ENCODE measurements around the gene MACROD2. TPM values are rescaled to one million over a fixed set of nuclear protein-coding genes. Genes with fewer than 3 reads are reported as not detected.

MACROD2 gene
- polyA plus RNA-seq, 1 donor (not counting 4 experiments of a cell fraction or from before 2014, with no cell fraction given), result 0.71 TPM

GRCh38 chr20:14406495-14406894 lies 411.2 kb downstream of the MACROD2 start:
- Histone ChIP-seq H3K36me3 (ENCODE audit: control insufficient read depth in 2 of 2, extremely low read depth in 1 of 2, insufficient read depth in 2 of 2, low read length in 2 of 2) (no peaks in the 10 kb centered on the region), H3K27me3 (ENCODE audit: control insufficient read depth, extremely low read depth, insufficient read depth, low read length) (no peaks in the 10 kb centered on the region), H3K4me3 (ENCODE audit: control insufficient read depth in 2 of 3, extremely low read depth in 1 of 3, insufficient read depth in 2 of 3, low read depth in 1 of 3, low read length in 3 of 3) (peak overlapping the region in 2 of 3 experiments; percentile 10 to 11), H4K20me1 (ENCODE audit: control insufficient read depth, extremely low read depth, insufficient read depth, low read length) (no peaks in the 10 kb centered on the region), H3K4me1 (ENCODE audit: control insufficient read depth, extremely low read depth, insufficient read depth, low read length) (peaks cover 24% of the 10 kb centered on the region), H3K4me2 (ENCODE audit: control insufficient read depth, extremely low read depth, insufficient read depth, low read depth, low read length) (peak overlapping the region; percentile 49), H3K9ac (ENCODE audit: control insufficient read depth, extremely low read depth, insufficient read depth, low read length) (no peak overlapping the region), H3K27ac (ENCODE audit: control insufficient read depth, insufficient read depth, low read length) (peak overlapping the region; percentile 34), H3K9me3 (ENCODE audit: control insufficient read depth, low read depth, low read length) (no peaks in the 10 kb centered on the region), H3K9me1 (ENCODE audit: control insufficient read depth, extremely low read depth, insufficient read depth, low read length) (no peaks in the 10 kb centered on the region), H3K79me2 (ENCODE audit: control insufficient read depth, insufficient read depth, low read length) (no peaks in the 10 kb centered on the region), H2AFZ (ENCODE audit: control insufficient read depth, low read length) (no peak overlapping the region)
- FAIRE-seq (peak; percentile 91), DNase-seq (ENCODE audit: low read depth, low spot score) (peak; percentile 23)
- no peak for TF ChIP-seq EZH2 (IDR thresholded peaks at IDR 0.05; ENCODE audit: low read length)
- dilution Hi-C loops (cut with MboI; ENCODE audit: extremely low pct_ligation_motif_present, low sequenced_read_pairs), result no loop called here

GRCh38 chr20:14407336-14407735 lies 412.0 kb downstream of the MACROD2 start:
- Histone ChIP-seq H3K27ac (ENCODE audit: control insufficient read depth, insufficient read depth, low read length) (peak overlapping the region; percentile 22), H2AFZ (ENCODE audit: control insufficient read depth, low read length) (no peak overlapping the region), H4K20me1 (ENCODE audit: control insufficient read depth, extremely low read depth, insufficient read depth, low read length) (no peaks in the 10 kb centered on the region), H3K9me1 (ENCODE audit: control insufficient read depth, extremely low read depth, insufficient read depth, low read length) (no peaks in the 10 kb centered on the region), H3K9me3 (ENCODE audit: control insufficient read depth, low read depth, low read length) (no peaks in the 10 kb centered on the region), H3K4me3 (ENCODE audit: control insufficient read depth in 2 of 3, extremely low read depth in 1 of 3, insufficient read depth in 2 of 3, low read depth in 1 of 3, low read length in 3 of 3) (no peak overlapping the region), H3K36me3 (ENCODE audit: control insufficient read depth in 2 of 2, extremely low read depth in 1 of 2, insufficient read depth in 2 of 2, low read length in 2 of 2) (no peaks in the 10 kb centered on the region), H3K27me3 (ENCODE audit: control insufficient read depth, extremely low read depth, insufficient read depth, low read length) (no peaks in the 10 kb centered on the region), H3K4me1 (ENCODE audit: control insufficient read depth, extremely low read depth, insufficient read depth, low read length) (peaks cover 24% of the 10 kb centered on the region), H3K4me2 (ENCODE audit: control insufficient read depth, extremely low read depth, insufficient read depth, low read depth, low read length) (no peak overlapping the region), H3K79me2 (ENCODE audit: control insufficient read depth, insufficient read depth, low read length) (no peaks in the 10 kb centered on the region), H3K9ac (ENCODE audit: control insufficient read depth, extremely low read depth, insufficient read depth, low read length) (no peak overlapping the region)
- no peak for FAIRE-seq
- dilution Hi-C loops (cut with MboI; ENCODE audit: extremely low pct_ligation_motif_present, low sequenced_read_pairs), result no loop called here
- no peak for DNase-seq (ENCODE audit: low read depth, low spot score)
- no peak for TF ChIP-seq CTCF (optimal IDR thresholded peaks at IDR 0.05 in 1 of 3, IDR thresholded peaks at IDR 0.05 in 1 of 3, conservative IDR thresholded peaks at IDR 0.05 in 1 of 3; ENCODE audit: extremely low read depth in 1 of 3, insufficient read depth in 2 of 3, low read length in 3 of 3)
- no peak for TF ChIP-seq EZH2 (IDR thresholded peaks at IDR 0.05; ENCODE audit: low read length)
